Renal cortical epithelial cell (primary cell): ENCODE measurements around the gene ABHD2. TPM values are rescaled to one million over a fixed set of nuclear protein-coding genes. Genes with fewer than 3 reads are reported as not detected.

Experiments used
- DNase-seq: peaks from one replicate; pipeline ENCODE4 v3.0.0-alpha.2; 2011; ENCODE audit warnings: low read depth
- total RNA-seq: library from RNA; depleted of rRNA; stranded (reverse); fragments of >200 nt; gene quantifications from 2 replicates; pipeline ENCODE4 v1.2.3, GENCODE V29; 2014

Gene ABHD2
- total RNA-seq, 1 donor from 2014 or later: 82.1 TPM

DNA sequence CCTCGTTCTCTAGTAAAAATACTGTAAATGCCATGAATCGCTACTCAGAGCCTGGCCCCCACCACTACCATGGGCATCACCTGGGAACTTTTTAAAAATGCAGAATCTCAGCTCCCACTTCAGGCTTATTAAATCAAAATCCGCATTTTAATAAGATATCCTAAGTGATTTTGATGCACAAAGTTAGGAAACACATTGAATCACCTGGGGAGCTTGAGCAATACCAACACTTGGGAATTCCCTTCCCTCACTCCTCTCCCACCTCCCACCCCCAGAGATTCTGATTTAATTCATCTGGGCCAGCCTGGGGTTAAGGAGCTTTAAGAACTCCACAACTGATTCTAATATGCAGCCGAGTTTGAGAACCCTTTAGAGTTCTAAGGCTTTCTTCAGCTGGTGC lies 106.4 kb downstream of the ABHD2 start:
- DNase-seq: no peak

DNA sequence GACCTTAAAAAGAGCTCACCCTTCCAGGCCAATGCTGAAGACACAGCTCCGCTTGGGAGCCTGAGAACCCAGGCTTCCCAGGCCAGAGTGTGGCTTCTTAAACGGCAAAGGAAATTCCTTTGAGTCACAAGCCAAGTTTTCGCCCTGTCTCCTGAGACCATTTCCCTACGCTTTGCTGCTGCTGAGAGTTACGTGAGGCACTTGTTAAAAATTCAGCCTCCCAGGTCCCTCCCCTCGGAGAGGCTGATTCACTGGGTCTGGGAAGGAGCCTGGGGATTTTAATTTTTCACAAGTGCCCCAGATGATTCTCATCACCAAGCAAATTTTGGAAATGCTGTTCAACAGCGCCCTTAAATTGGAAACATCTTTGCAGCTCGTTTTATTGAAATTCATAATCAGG lies 107.6 kb downstream of the ABHD2 start:
- DNase-seq: no peak

DNA sequence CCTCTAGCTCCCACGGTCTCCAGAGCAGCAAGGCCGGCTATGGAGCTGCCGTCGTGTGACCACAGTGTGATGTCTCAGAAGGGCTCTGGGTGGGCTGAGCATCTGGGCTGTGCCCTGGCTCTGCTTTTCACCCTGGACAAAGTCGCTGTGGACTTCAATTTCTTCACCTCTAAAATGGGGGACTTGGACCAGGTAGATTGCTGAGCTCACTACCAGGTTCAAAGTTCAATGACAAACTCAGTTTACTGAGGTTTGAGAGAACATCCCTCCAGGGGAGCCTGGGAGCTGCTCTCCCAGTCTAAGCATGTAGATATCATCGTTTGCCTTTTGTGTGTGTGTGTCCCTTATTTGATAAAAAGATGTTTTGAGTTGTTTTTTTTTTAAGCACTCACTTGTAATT lies 108.0 kb downstream of the ABHD2 start:
- no peak for DNase-seq

DNA sequence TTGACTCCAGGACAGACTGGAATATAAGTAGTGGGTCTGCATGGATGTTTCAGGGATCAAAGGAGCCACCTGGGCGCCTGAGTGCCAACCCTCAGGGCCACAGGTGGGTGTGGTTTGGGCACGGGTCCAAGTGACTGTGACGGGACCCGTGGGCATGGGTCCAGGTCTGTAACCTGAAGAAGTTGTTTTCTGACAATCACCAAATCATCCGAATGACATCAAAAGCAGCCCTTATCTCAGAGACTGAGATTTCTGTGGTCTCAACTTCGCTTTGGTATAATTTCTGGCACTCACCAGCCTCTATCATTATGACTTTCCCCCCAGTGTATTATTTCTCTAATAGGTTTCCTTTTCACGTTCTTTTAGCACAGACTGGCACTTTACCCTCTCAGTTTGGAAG lies 108.7 kb downstream of the ABHD2 start:
- no peak for DNase-seq

DNA sequence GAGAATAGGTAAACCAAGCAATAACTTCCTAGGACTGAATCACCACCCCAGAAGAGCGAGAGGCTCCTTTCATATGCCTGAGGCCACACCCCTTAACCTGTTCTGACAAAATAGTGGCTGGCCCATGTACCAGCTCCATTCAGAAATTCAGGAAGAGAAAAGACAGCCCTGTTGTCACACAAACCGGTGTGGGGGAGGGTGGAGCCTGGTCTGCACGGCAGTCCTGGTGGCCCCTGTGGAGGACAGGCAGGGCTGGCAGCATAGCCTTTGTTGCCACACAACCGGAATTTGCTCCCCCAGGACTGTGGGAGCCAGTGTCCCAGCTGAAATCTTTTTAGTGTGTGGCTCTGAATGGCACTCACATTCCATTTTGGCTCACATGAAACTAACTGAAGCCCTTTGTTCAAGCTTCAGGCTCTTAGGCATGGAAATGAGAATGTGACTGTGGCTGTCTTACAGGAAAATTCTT lies 109.3 kb downstream of the ABHD2 start:
- DNase-seq: no peak

DNA sequence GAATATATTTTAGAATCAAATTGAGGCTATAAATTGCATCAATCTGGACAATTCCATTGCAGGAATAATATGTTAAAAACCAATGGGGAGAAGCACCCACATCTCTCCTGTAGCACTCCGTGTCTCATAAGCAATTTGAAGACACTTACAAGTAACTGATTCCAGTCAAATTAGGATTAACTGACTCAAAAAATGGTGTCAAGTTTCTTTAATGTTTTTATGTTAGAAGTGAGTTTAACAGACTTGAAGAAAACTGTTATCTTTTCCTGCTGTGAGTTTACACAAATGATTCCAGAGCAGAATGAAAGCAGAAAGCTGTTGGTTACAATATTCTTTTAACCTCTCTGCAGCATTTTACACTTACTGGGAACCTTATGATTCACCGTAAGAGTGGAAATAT lies 109.9 kb downstream of the ABHD2 start:
- DNase-seq: no peak

DNA sequence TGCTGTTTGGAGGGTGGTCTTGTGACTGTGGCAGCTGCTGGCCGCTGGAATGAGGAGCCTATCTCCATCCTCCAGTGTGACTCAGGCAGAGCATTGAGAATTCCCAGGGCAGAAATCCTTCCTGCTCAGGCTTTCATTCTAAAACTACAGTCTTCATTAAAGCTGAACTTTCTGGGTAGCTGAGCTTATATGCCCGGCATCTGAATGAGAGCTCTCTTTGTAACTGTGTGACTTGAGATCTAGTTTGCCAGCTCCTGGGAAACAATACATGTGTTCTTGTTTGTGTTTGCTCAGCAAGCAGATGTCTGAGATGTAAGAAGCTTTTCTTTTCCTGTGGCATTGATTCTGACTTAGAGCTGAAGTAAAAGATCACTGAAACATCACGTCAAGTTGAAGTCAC lies 110.7 kb downstream of the ABHD2 start:
- DNase-seq: no peak

DNA sequence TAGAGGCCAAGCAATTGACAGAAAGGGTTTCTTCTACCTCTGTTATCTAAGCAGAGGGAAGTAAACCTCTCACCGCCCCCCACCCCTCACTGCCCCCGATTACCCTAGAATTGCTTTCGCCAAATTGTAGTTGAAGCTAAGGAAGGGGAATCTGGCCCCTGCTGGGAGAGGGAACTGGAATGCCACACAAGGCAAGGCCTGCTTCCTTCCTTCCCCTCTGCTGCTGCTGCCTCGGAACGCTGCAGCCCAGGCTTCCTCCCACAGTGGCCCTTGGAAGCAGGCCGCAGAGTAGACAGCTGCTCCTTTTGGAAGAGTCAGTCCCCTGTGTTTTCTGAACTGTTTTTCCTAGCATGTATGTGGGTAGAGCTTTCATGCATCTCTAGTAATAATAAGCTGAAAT lies 111.5 kb downstream of the ABHD2 start:
- no peak for DNase-seq

DNA sequence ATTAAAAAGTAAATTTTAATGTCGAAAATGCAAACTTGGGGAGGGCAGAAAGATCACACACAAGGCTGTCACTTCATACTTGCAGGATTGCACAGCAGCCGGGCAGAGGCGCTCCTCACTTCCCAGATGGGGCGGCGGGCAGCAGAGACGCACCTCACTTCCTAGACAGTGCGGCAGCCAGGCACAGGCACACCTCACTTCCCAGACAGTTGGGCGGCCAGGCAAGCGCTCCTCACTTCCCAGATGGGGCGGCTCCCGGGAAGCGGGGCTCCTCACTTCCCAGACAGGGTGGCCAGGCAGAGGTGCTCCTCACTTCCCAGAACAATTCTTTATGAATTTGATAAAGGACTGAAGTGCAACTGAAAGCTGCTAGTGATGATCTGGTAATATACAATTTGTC lies 111.9 kb downstream of the ABHD2 start:
- no peak for DNase-seq

DNA sequence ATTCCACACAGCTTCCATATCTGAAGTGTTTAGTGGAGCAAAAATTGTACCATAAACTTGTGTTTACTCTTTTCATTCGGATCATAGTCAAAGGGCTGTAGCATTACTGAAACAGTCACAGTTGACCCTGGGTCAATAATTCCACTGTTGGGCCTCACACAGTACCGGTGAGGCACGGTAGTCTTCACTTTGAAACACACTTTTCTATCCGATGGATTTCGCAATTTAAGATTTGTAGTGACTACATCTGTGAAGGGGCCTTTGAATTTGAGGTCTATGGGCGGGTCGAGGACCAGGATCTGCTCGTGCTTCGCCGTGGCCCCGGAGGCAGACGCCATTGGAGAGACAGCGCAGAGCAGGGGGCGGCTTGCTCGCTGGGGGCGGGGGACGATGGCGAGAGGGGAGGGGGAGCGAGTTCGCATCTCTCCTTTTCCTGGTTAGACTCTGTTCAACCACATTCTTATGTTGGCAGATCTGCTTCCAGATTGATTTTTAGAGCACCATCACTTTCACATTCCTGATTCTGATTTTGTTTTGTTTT lies 113.3 kb downstream of the ABHD2 start:
- DNase-seq: no peak

DNA sequence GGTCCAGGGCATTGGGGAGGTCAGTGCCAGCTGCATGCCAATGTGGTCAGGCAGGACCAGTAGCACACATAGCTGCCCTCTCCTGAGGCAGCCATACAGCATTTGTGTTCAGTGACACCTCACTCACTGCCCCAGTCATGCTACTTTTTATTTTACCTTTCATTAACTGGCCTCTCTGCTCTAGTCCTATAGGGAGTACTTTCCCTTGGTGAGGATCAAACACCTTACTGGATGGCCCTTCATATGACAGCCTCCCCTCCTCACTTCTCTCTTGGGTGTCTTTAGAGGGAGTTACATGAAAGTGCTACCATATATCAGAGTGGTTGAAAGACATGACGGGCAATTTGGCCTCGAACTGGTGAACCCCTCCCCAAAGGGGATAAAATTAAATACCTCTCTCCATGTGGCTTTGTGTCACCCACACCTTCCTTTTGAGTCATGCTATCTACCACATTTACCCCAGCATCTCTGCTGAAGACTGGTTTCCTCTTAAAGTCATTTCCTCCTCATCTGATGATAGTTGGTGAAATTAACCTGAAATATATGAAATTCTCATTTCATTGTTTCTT lies 115.5 kb downstream of the ABHD2 start:
- no peak for DNase-seq

DNA sequence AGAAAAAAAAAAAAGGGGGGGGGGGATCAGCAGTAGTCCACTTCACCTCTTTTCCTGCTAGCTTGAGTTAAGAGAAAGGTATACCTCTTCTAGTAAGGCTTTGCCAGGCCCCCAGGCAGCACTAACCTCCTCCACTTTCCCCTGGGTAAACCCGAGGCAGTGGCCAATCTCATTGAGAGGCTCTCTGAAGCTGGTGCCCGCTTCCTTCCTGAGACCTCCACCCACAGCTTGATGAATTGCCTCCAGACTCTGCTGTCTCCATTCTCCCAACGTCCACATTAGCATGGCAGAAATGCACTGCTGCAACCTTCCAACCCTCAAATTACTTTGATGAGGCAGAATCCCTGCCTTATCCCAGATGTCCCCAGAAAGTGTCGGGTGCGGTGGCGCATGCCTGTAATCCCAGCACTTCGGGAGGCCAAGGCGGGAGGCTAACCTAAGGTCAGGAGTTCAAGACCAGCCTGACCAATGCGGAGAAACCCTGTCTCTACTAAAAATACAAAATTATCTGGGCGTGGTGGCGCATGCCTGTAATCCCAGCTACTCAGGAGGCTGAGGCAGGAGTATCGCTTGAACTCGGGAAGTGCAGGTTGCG lies 117.8 kb downstream of the ABHD2 start:
- DNase-seq: no peak

DNA sequence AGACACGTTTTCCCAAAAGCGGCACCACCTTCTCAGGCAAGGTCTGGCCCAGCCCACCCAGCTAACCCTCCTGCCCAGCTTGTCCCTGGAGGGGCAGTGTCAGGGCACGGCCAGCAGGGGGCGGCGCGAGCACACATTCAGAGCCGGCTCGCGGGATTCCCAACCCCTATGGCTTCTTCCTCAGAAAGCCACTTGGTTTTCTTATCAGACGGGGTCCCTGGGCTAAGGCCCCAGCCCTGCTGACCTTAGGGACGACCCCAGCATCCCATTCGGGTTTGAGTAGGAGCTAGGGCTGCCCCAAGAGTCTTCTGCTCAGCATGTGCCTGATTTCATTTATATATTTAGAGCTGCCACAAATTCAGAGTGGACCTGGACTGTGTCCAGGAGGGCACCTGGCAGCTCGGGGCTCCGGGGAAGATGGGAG lies 118.7 kb downstream of the ABHD2 start:
- DNase-seq: peak; percentile 38

DNA sequence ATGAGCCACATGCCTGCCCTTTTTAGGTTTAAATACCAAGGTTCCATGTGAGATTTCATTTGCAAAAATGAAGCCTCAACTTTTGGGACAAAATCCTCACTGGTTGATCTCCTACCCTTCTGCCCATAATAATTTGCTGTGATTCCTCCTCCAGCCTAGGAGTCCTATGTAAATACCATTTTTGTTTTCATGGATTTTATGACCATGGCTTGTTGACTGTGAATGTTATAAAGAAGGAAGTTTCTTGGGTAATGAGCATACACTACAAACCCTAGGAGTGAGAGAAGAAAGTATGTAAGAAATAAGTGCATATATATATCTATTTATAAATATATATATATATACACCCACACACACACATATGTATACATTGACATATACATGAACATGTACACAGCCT lies 120.0 kb downstream of the ABHD2 start:
- DNase-seq: no peak

DNA sequence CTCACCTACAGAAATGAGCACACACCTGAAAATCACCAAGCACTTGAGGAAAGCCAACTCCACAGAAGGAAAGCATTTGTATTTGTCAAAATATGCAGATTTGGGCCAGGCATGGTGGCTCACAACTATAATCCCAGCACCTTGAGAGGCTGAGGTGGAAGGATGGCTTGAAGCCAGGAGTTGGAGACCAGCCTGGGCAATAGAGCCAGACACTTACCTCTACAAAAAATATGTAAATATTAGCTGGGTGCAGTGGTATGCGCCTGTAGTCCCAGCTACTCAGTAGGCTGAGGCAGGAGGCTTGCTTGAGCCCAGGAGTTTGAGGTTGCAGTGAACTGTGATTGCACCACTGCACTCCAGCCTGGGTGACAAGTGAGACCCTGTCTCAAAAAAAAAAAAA lies 120.8 kb downstream of the ABHD2 start:
- DNase-seq: no peak

DNA sequence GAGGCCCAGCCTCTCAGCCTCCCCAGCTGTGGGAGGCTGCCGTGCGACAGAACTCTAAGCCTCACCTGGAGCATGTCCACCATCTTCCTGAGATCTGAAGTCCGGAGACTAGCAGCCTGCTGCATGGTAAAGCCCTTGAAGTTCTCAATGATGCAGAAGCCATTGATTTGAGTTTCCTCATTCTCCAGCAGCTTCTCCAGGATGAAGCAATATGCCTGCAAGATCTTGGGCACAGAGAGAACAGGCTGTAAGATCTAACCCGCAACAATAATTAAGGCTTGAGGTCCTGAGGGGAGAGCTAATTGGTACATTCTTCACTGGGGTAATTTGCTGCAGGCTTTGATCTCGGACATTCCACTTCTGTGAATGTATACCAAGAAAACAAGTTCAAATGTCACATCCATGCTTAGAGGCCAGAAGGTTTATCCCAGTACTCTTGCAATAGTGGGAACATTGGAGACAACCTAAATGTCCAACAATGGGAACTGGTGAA lies 123.5 kb downstream of the ABHD2 start:
- DNase-seq: no peak

DNA sequence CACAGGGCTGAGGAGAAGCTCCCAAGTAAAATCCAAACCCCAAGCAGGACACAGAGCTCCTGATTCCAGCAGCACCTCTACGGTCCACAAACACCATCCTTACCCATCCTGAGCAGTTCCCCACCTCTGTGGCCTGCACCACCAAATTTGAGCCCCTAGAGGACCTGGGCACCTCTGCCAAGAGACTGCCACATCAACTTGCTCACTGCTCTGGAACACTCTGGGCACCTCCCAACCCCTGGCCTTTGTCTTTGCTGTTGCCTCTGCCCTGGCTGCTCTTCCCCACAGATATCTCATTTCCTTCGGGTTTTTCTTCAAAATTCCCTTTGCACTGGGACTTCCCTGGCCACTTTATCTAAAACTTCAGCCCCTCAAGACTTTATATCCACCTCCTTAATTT lies 127.4 kb downstream of the ABHD2 start:
- DNase-seq: no peak

DNA sequence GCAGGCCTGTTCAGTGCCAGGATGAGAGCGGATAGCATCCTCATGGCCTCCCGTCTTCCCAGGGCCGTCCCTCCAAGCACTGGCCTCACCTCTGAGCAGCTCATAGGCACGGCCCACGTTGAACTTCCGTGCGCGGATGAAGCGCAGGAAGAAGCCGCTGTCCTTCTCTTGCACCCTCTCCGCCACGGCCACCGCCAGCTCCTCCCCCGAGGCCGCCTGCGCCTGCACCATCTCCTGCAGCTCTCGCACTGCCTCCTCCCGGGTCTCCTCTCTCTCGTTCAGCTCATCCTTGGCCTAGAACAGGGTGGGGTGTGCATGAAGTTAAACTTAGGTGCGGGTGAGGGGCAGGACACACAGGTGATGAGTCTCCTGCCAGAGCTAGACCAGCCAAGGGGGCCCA lies 128.8 kb downstream of the ABHD2 start:
- DNase-seq: no peak

DNA sequence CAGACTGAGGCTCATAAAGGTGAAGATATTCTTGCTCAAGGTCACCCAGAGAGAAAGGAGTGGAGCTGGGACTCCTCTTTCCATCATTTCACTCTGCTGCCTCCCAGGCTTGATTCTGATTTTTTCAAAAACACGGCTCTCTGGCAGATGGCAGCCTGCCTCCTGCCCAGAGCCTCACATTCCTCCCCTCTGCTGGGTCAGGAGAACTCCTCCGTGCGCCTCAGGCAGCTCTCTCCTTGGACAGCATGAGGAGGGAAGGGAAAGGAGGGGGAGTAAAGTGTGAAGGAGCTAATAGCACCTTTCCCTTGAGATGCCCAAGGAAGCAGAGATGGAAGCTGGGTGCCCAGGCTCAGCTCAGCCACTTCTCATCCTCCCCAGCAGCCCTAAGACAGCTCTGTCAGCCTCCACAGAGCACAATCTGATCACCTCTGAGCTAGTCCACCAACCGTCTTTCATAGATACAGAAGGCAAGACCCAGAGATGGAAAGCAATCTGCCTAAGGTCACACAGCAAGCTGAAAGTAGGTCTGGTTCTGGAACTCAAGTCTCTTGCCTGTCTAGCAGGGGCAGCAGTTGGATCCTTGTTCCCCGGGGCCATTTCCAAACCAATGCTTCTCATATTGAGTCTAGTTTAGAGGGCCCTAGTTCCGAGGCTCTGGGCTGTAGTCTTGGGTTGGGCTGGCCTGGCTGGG lies 129.6 kb downstream of the ABHD2 start:
- DNase-seq: no peak

DNA sequence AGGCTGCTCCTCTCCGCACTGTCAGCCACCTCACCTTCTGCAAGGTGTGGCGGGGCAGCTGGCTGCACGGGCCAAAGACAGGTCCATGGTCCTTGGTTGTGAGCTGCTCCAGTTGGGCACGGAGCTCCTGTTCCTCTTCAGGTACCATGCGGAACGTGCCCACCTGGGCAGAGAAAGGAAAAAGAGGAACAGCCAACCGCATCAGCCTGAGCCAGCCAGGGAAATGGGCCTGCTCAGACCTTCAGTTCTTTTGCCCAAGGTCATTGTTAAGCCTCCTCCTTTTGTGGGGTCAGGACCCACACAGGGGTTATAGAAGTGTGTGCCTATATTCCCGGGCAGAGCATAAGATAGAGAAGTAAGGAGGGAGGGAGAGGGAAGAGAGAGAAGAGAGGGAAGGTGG lies 130.3 kb downstream of the ABHD2 start:
- DNase-seq: no peak

DNA sequence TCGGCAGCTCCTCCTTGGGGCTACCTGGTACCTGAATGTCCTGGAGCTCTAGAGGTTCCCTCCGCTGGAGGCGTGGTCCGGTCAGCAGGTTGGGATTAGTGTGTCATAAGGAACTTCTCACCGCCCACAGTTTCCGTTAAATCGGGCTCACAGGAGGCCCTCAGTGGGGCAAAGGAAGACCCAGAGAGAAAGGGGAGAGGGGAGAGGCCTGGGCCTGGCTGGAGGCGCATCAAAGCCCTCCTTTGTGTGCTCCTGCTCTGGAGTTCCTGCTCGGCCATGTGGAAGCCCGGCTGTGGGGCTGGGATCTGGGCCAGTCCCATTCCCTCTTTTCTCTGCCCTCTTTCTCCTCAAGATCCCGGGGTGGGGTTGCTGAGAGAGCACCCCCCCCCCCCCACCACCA lies 133.3 kb downstream of the ABHD2 start, which contains the start of gene RLBP1:
Gene RLBP1 (minus strand): TSS at position 37 of the 400 bp plus-strand sequence. CDS start 2,604 bp downstream, outside the sequence.
- DNase-seq: no peak

DNA sequence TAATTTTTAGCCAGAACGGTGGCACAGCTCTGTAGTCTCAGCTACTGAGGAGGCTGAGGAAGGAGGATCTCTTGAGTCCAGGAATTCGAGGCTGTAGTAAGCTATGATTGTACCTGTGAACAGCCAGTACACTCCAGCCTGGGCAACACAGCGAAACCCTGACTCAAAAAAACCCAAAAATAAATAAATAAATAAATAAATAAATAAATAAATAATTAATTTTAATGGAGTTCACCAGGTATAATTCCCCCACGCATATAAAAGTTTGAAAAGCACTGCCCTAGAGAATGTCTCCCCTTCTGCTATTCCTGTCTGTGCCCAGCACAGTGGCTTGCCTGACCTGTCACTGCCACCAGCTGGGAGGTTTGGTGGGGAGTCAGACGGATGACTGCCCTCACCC lies 137.3 kb downstream of the ABHD2 start:
- DNase-seq: no peak
